ENCODE results near the gene SLC35F1. TPM values are rescaled to one million over a fixed set of nuclear protein-coding genes. Genes with fewer than 3 reads are reported as not detected.

SLC35F1 gene
- total RNA-seq, 1 donor from 2014 or later: not detected

- no peaks in the 10 kb centered on the region for H3K36me3 Mint-ChIP-seq (ENCODE audit: low read depth)
- H3K27ac Mint-ChIP-seq: no peak overlapping the region
- ATAC-seq (ENCODE audit: low read depth) (no peak), DNase-seq (no peak)
- ChIA-PET CTCF (no interaction called here), POLR2A (no interaction called here)
- H3K4me1 Mint-ChIP-seq: no peaks in the 10 kb centered on the region
- H3K9me3 Mint-ChIP-seq: peaks cover 2% of the 10 kb centered on the region
- H3K27me3 Mint-ChIP-seq: no peaks in the 10 kb centered on the region
- TF ChIP-seq CTCF (IDR thresholded peaks at IDR 0.05): no peak
- no peak overlapping the region for H3K4me3 Mint-ChIP-seq
- intact Hi-C loops (cut with micrococcal nuclease): no loop called here
Measured at GRCh38 chr6:118134206-118134605, 227.1 kb downstream of the SLC35F1 start.

GRCh38 chr6:118134736-118135135, 227.7 kb downstream of the SLC35F1 start:
- ChIA-PET CTCF (no interaction called here), POLR2A (no interaction called here)
- TF ChIP-seq CTCF (IDR thresholded peaks at IDR 0.05): no peak
- Mint-ChIP-seq H3K4me3 (no peak overlapping the region), H3K27me3 (no peaks in the 10 kb centered on the region), H3K4me1 (no peaks in the 10 kb centered on the region), H3K36me3 (ENCODE audit: low read depth) (no peaks in the 10 kb centered on the region), H3K27ac (no peak overlapping the region), H3K9me3 (no peaks in the 10 kb centered on the region)
- intact Hi-C loops (cut with micrococcal nuclease): no loop called here
- DNase-seq (no peak), ATAC-seq (ENCODE audit: low read depth) (no peak)

GRCh38 chr6:118135371-118135770, 228.3 kb downstream of the SLC35F1 start:
- Mint-ChIP-seq H3K36me3 (ENCODE audit: low read depth) (no peaks in the 10 kb centered on the region), H3K27me3 (no peaks in the 10 kb centered on the region), H3K9me3 (no peaks in the 10 kb centered on the region), H3K4me1 (no peaks in the 10 kb centered on the region), H3K27ac (no peak overlapping the region), H3K4me3 (no peak overlapping the region)
- intact Hi-C loops (cut with micrococcal nuclease): no loop called here
- TF ChIP-seq CTCF (IDR thresholded peaks at IDR 0.05): no peak
- ATAC-seq (ENCODE audit: low read depth) (no peak), DNase-seq (no peak)
- ChIA-PET POLR2A (no interaction called here), CTCF (no interaction called here)

GRCh38 chr6:118141211-118141610, 234.1 kb downstream of the SLC35F1 start:
- no peaks in the 10 kb centered on the region for H3K4me1 Mint-ChIP-seq
- H3K36me3 Mint-ChIP-seq (ENCODE audit: low read depth): no peaks in the 10 kb centered on the region
- intact Hi-C loops (cut with micrococcal nuclease): no loop called here
- ATAC-seq (ENCODE audit: low read depth): no peak
- H3K4me3 Mint-ChIP-seq: no peak overlapping the region
- H3K27ac Mint-ChIP-seq: no peak overlapping the region
- POLR2A ChIA-PET: no interaction called here
- DNase-seq: no peak
- TF ChIP-seq CTCF (IDR thresholded peaks at IDR 0.05): no peak
- peaks cover 2% of the 10 kb centered on the region for H3K9me3 Mint-ChIP-seq
- CTCF ChIA-PET: no interaction called here
- H3K27me3 Mint-ChIP-seq: no peaks in the 10 kb centered on the region

- POLR2A ChIA-PET: no interaction called here
- intact Hi-C loops (cut with micrococcal nuclease): no loop called here
- ATAC-seq (ENCODE audit: low read depth) (no peak), DNase-seq (no peak)
- CTCF ChIA-PET: no interaction called here
- Mint-ChIP-seq H3K27me3 (no peaks in the 10 kb centered on the region), H3K9me3 (peaks cover 2% of the 10 kb centered on the region), H3K4me3 (no peak overlapping the region), H3K4me1 (no peaks in the 10 kb centered on the region), H3K27ac (no peak overlapping the region), H3K36me3 (ENCODE audit: low read depth) (no peaks in the 10 kb centered on the region)
- TF ChIP-seq CTCF (IDR thresholded peaks at IDR 0.05): no peak
Measured at GRCh38 chr6:118146584-118146983, 239.5 kb downstream of the SLC35F1 start.

Data from activated B cell treated with CpG ODN at 0.5 μM for 24 hours (primary cell).